Dermis blood vessel endothelial cell (primary cell): ENCODE results near the gene TRAF3IP1. TPM values are rescaled to one million over a fixed set of nuclear protein-coding genes. Genes with fewer than 3 reads are reported as not detected.

ENCODE experiments used
- DNase-seq: peaks from one replicate; pipeline ENCODE4 v3.0.0; 2010
- total RNA-seq: library from RNA; depleted of rRNA; stranded (reverse); fragments of >200 nt; gene quantifications from 2 replicates; pipeline ENCODE4 v1.2.3, GENCODE V29; 2014

The TRAF3IP1 gene
- total RNA-seq, 1 donor from 2014 or later = 7.3 TPM

DNA sequence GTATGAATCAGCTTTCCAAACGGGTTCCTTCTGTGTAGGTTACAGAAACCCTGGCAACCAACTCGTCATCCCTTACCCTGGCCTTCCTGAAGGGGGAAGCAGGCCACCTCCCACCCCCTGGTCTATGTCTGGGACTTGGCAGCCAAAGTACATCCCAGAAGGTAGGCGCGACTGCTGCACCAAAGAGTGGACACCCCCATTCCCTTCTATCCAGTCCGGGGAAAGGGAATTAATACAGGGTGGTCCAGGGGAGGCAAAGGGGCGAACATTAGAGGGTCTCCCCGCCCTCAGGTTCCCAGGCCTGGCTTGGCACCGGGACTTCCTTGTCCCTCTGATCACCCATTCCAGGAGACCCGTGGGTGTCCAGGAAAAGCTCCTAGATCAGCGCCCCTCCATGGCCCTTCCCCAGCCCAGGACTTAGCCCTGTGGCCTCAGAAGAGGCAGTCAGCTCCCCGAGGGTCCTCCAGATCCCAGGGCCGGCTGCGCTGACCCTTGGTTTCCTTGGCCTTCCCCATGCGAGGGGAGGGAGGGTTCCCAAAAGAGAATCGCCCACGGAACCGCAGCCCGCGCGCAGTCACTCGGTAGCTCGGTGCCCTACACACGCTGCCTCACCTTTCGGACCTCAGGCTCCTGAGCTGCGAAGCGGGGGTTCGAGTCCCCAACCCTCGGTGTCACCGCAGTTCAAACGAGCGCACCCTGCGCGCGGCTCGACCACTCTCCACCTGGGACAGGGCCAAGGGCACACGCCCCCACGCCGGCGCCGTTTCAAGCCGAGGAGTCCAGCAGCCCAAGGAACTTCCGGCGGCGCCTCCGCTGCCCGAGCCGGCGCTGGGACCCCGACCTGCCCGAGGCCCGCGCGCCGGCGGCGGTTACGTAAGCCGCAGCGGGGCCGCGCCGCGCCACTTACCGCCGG, 32.3 kb upstream of the TRAF3IP1 start, which contains the start of gene PER2:
PER2 (minus strand) TSS at position 874 of the 913 bp plus-strand sequence. CDS start 10,674 bp downstream, outside the sequence.
- DNase-seq = peak; percentile 84

DNA sequence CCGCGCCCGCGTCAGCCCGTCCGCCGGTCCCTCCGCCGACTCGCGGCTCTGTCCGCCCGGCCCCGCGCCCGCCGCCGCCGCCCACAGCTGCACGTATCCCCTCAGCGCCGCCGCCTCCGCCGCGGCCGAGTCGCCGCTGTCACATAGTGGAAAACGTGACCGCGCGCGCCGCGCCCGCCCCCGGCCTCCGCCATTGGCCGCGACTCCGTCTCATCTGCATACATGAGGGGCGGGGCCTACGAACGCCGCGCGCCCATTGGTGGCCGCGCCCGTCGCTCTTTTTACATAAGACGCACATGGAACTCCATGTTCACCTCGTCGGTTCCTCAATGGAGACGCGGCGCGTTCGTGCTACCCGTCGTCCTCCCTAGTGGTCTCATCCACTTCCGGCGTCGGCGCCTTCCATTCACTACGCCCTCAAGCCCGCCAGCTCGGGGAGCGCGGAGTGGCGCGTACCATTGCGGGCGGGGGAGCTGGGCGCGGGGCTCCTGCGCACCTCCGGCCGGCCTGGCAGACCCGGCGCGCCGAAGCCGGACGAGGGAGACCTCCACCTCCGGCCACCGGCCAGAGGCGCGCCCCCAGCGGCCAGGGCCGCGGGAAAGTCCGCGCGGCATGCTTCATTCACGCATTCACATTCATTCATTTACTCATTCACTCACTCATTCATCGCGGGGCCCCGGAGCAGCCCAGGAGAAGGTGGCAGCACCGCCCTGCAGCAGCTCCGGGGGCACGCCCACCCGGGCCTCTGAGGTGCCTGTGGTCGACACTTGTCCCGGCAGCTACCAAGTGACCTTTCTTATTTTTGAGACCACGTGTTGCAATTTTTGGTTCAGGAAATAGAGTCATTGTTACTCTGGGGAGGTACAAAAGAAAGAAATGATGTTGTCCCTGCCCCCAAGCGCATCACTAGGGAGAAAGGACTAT, 31.4 kb upstream of the TRAF3IP1 start:
- peak; percentile 98 for DNase-seq

GRCh38 chr2:238289574-238289973, 30.7 kb upstream of the TRAF3IP1 start:
- DNase-seq = peak; percentile 11

- peak; percentile 68 for DNase-seq
Measured at GRCh38 chr2:238290091-238290509, 30.2 kb upstream of the TRAF3IP1 start.

- no peak for DNase-seq
Measured at GRCh38 chr2:238290715-238291549, 29.4 kb upstream of the TRAF3IP1 start.

- DNase-seq = no peak
Measured at GRCh38 chr2:238291550-238292281, 28.6 kb upstream of the TRAF3IP1 start.

DNA sequence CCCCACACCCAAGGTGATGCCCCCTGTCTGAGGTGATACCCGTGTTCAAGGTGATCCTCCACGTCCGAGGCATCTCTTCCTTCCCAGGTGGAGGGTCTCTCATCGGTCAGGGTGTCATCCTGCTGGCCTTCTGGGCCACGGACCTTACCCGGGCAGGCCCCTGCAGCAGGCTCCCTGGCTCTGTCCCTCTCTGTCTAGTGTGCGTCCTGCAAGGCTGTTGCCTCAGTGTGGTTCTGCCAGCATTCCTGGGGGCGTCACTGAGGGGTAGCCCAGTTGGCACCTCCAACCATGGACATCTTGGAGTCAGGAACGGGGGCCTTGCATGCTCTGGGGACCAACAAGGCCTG, 26.3 kb upstream of the TRAF3IP1 start:
- no peak for DNase-seq

GRCh38 chr2:238294393-238295143, 25.8 kb upstream of the TRAF3IP1 start:
- no peak for DNase-seq

GRCh38 chr2:238295144-238296112, 24.9 kb upstream of the TRAF3IP1 start:
- no peak for DNase-seq

- no peak for DNase-seq
Measured at GRCh38 chr2:238296638-238297457, 23.5 kb upstream of the TRAF3IP1 start.

DNA sequence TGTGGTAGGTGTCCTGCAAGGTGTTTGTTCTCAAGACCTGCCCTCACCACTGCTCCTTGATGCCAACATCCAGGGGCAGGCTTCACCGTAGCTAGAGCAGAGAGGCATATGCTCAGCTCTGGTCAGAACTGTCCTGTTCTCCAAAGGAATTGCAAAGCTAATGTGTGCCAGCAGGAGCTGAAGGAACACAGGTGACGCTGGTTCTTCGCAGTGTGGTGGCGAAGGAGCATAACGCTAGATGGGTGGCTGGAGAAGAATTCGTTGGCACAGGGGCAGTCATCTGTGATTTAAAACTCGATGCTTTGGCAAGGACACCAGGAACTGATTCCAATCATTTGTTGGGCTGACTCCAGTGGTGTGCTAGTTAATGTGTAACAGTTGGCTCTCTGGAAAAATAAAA, 20.5 kb upstream of the TRAF3IP1 start:
- DNase-seq = no peak

DNA sequence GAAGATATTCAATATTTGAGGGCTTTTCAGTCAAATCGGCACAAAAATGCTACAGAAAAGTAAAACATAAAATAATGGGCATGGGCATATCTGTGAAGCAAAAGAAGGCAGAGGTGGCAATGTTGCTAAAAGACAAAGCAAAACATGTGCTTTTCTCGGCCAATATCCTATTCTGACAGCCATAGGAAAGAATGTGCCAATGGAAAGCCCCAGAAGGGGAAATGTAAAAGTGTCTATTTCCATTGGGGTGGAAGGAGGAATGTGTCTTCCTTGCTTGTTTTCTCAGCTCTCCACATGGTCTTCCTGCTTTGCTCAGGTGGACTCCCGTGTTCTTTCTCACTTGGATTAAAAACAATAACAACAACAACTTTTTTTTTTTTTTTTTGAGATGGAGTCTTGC, 18.2 kb upstream of the TRAF3IP1 start:
- DNase-seq = no peak

GRCh38 chr2:238302751-238303150, 17.6 kb upstream of the TRAF3IP1 start:
- DNase-seq = no peak

GRCh38 chr2:238304116-238304515, 16.2 kb upstream of the TRAF3IP1 start:
- no peak for DNase-seq

- DNase-seq = peak; percentile 15
Measured at GRCh38 chr2:238305092-238305862, 15.0 kb upstream of the TRAF3IP1 start.

DNA sequence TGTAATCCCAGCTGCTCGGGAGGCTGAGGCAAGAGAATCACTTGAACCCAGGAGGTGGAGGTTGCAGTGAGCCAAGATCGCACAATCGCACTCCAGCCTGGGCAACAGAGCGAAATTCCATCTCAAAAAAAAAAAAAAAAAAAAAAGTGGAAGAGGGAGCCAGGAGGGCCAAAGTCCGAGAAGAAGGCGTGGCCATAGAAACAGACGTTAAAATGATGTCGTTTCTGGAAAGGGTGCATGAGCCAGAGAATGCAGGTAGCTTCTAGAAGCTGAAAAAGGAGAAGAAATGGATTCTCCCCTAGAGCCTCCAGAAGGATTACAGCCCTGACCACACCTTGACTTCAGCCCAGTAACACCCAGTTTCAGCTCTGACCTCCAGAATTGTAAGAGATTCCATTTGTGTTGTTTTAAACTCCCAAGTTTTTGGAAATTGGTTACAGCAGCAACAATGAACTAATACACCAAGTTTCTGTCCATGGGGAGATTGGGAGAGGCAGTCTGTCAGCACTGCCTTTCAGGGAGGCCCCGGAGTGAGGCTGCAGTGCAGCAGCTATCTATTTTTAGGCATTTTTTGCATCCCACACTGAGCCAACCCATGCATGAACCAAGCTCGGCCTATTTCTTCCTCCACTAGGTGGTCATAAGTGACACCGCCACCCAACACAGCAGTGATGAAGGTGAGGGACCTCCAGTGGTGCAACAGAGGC, 14.2 kb upstream of the TRAF3IP1 start:
- DNase-seq = no peak

DNA sequence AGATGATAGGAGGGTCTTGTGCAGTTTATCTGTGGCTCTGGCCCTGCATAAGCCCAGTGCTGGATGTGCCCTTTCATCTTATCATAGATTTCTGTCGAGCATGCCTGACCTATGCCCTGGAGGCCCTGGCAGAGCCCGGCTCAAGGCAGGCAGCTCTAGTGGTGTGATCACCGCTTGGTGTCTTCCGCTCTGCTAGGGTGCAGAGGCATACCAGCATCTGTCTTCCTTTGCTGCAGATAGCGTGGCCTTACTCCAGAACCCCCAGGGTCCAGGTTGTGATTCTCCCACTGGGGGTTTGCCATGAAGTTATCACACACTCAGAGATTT, 13.7 kb upstream of the TRAF3IP1 start:
- no peak for DNase-seq
